DND-41 (cell line): ENCODE results near the gene RAI2.

Experiments used
- CTCF ChIP-seq: IDR thresholded peaks from 2 replicates; pipeline ENCODE4 v1.5.1; 2012; ENCODE audit warnings: borderline replicate concordance, low read length, moderate library complexity, mild to moderate bottlenecking; ENCODE audit not compliant: poor library complexity, severe bottlenecking; ENCODE audit errors: extremely low read depth
- EZH2 ChIP-seq: IDR thresholded peaks from 3 replicates; pipeline ENCODE4 v1.6.1; 2012; ENCODE audit warnings: borderline replicate concordance, low read depth, mild to moderate bottlenecking, moderate library complexity, low read length, inconsistent platforms; ENCODE audit not compliant: severe bottlenecking

- peak; percentile 65 for TF ChIP-seq CTCF
- no peak for TF ChIP-seq EZH2
Observed at GRCh38 chrX:17788439-17788838, 72.7 kb downstream of the RAI2 start.
